Activated CD4-positive, alpha-beta T cell treated with anti-CD3 and anti-CD28 coated beads, Interleukin-2, Interleukin-4, amounts not matched to agents 100 ng/mL and 50 ng/mL, durations not matched to agents 16 hours and 8 hours (primary cell): Measurements from ENCODE around the gene NOL6.
"Not testable (repeated sequence)": the region's sequence is repeated elsewhere in the genome, so short reads cannot be mapped to it uniquely, and the experiment has no call there.

Source experiments
- DNase-seq: peaks from one replicate; pipeline ENCODE4 v3.0.0-alpha.2; 2020; ENCODE audit warnings: low spot score

Gene NOL6

GRCh38 chr9:33471361-33471760 is 2.4 kb downstream of the NOL6 start:
- DNase-seq, result no peak

DNA sequence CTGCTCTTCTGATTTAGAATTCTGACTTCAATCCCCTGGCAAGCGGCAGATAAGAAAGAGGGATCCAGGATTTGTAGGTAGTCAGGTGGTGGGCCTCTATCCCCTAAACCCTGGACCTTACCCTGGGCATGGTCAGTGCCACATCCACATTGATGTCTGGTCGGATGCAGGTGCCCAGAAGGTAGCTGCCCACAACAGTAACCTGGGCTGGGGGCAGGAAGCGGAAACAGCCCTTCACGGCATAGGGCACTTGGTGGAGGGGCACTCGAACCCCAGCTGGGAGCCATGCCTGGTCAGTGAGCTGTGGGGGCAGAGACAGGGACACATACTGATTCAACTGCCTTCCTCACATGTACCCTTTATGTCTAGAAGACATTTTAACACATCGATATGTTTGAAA is 3.8 kb downstream of the NOL6 start:
- no peak for DNase-seq

DNA sequence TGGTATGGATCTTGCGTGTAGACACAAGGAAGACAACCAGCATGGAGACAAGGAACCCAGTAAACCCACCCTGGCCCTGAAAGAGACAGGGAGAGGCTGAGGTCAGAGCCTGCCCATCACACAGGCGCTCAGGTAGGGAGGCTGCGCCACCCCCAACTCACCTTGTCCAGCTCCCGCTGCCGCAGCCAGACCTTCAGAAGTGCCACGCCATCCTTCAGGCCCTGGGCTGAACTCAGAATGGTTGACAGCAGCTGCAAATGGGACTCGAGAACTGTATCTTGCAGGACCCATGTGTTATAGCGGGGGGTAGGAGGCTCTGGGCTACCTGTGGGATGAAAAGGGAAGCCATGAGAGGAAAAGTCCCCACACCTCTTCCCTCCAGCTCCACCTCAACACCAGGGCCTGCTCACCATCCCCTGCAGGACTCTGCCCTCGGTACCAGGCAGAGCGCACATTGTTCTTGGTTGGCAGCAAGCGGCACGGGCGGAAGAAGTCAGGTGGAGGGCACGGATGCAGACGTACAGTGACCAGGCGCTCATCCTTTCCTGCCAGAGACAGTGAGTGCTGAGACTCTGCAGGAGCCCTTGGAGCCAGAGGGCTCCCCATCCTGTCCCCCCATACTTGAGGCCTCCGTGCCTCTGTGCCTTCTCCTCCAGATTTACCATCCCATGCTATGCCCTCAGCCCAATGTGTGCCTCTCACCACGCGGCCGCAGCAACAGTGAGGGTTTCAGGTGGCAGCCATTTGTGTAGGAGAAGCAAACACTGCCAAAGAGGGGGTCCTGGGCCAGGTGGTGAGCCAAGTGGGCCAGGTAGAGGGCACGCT is 4.7 kb downstream of the NOL6 start:
- no peak for DNase-seq

GRCh38 chr9:33468215-33468730 is 5.5 kb downstream of the NOL6 start:
- no peak for DNase-seq

DNA sequence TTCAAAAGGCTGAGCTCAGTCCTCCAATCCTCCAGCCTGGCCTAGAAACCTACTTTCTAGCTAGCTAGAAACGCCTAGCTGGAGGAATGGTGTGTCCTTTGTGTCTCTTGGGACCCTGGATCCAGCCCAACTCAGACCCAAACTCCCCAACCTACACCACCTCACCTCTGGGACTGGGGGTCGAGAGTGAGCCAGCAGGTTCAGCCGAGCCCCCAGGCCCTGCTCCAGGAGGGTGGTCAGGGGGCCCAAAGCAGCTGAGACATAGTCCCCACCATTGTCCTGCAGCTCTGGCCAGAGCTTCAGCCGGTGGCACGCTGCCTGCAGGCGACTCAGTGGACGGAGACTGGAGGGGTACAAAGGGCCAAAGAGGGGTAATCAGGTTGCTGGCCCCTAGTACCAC is 6.2 kb downstream of the NOL6 start:
- DNase-seq, result no peak

GRCh38 chr9:33466565-33467495 is 6.9 kb downstream of the NOL6 start:
- DNase-seq, result peak; percentile 67

DNA sequence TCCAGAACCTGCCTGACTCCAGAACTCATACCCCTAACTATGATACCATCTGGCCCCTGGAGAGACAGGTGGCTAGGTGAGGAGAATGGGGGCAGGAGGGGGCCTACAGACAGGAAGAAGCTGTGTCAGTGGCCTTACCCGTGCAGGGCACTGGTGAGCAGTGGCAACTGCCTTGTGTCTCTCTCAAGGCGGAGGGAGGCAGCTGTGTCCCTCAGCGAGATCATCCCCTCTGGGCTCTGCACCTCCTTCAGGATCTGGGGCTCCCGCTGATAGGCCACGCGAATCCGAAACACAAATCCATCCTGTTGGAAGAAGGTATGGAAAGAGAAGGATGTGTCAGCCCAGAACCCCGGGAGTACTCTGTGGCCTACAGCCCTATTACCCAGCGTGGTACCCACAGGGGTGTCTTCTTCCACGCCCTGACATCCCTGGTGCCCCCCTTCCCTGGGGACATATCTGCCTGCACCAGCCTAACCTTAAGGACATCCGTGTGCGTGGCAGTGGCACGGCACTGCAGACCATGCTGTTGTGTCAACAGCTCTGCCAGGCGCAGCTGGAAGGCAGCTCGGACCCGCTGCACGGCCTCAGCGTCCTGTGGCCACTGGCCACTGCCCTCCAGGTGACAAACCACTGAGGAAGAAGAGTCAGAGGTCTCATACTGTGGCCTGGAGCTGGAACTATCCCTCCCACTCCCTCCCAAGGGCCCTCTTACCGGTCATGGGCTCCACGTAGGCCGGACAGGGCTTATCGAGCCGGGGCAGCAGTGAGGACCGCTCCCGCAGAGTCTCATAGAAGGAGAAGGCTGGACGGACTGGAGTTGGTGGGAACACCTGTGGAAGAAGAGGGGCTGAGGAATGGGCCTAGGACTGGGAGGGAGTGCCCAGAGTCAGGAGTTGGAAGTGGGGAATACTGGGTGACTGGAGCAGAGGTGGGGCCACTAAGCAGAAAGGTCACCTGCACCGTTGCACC is 7.8 kb downstream of the NOL6 start:
- no peak for DNase-seq

GRCh38 chr9:33465096-33465495 is 8.6 kb downstream of the NOL6 start:
- DNase-seq, result no peak

DNA sequence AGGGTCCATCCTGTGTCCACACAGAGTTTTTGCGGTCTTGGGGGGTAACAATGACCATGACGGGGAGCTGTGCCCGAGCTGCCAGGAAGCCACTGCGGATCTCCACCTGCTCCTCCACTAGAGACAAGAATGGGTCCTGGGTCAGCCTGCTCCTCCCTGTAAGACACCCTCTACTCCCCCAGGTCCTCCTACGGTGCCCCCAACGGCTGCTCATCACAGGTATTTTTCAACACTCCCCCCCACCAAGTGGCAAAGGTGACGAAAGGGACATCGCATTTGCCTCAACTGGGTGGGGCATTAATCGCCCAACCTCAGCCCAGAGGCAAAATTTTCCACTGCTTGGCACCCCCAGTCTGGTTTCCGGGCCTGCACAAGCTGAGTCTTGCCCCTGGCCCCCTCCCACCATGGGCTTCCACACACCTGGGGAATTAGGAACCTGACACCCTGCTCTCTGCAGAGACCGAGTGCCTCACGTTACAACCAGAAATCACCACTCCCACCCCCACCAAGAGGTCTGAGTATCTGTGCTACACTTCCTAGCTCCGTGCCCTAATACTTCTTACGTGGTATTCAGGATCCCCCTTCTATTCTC is 9.6 kb downstream of the NOL6 start:
- no peak for DNase-seq

GRCh38 chr9:33463151-33463550 is 10.6 kb downstream of the NOL6 start:
- DNase-seq, result no peak

GRCh38 chr9:33461492-33461891 is 12.2 kb downstream of the NOL6 start:
- DNase-seq, result no peak

- no peak for DNase-seq
These were observed 12.9 kb downstream of the NOL6 start for GRCh38 chr9:33460854-33461253.

- DNase-seq, result no peak
These were observed 14.6 kb downstream of the NOL6 start for GRCh38 chr9:33459115-33459514.

DNA sequence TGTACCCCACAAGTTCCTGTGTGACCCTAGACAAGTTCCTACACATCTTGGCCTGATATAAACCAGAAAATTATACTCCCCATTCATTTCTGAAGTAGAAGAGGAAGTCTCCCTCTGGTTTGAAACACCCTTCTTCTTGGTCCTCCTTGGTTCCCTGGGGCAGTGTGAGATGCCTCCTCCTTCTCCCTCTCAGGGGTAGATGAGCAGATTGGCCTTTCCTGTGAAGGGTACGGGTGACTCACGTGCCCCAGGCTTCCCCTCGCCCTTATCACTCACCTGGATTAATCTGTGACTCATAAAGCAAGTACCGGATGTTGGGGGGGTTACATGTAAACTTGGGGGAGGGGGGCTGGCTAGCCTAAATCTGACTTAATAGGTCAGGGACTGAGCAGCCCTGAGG is 15.3 kb downstream of the NOL6 start:
- peak; percentile 62 for DNase-seq

GRCh38 chr9:33455945-33456344 is 17.8 kb downstream of the NOL6 start:
- no peak for DNase-seq

DNA sequence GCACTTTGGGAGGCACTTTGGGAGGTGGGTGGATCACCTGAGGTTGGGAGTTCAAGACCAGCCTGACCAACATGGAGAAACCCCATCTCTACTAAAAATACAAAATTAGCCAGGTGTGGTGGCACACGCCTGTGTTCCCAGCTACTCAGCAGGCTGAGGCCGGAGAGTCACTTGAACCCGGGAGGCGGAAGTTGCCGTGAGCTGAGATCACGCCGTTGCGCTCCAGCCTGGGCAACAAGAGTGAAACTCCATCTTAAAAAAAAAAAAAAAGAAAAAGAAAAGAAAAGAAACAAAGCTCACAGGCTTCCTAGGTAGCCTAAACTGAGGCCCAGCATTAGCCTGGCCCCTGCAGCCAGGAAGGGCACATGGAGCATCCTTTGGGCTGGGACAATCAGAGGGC is 18.3 kb downstream of the NOL6 start:
- not testable (repeated sequence) for DNase-seq

GRCh38 chr9:33454661-33455026 is 19.1 kb downstream of the NOL6 start:
- not testable (repeated sequence) for DNase-seq

GRCh38 chr9:33453999-33454660 is 19.6 kb downstream of the NOL6 start:
- DNase-seq, result no peak

DNA sequence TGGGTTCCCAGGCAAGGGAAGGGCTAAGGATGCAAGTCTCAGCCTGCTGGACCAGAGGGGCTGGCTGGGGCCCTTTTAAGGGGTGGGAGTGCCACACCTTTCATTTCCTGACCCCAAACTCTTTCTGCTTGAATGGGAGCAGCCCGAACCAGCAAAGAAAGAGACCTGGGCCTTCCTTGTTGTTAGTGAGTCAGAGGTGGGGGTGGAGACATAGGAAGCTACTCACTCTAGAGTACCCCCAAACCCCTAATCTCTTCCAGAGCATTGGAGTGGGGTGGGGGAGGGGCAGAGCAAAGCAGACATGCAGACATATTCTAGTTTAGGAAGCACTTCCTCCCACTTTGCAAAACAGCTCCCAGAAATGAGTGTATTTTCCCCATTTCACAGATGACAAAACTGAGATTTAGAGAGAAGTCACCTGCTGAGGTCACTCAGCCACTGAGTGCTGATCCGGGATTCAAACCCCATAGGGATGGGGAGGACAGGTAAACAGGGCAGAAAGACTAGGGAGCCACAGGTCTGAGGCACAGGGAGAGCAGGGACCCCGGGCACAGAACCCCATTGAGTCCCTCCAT is 20.4 kb downstream of the NOL6 start:
- DNase-seq, result peak; percentile 34

- DNase-seq, result peak; percentile 63
These were observed 20.9 kb downstream of the NOL6 start for GRCh38 chr9:33452828-33453271.
